ENCODE results near the gene NRXN2.

- no peak for TF ChIP-seq CTCF (IDR thresholded peaks at IDR 0.05)
- no peak for TF ChIP-seq POLR2A (IDR thresholded peaks at IDR 0.05)
Observed at GRCh38 chr11:64632654-64633053, 90.3 kb downstream of the NRXN2 start.
